ENCODE data around the gene CDC42SE2.

The CDC42SE2 gene, protein sequence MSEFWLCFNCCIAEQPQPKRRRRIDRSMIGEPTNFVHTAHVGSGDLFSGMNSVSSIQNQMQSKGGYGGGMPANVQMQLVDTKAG

DNA sequence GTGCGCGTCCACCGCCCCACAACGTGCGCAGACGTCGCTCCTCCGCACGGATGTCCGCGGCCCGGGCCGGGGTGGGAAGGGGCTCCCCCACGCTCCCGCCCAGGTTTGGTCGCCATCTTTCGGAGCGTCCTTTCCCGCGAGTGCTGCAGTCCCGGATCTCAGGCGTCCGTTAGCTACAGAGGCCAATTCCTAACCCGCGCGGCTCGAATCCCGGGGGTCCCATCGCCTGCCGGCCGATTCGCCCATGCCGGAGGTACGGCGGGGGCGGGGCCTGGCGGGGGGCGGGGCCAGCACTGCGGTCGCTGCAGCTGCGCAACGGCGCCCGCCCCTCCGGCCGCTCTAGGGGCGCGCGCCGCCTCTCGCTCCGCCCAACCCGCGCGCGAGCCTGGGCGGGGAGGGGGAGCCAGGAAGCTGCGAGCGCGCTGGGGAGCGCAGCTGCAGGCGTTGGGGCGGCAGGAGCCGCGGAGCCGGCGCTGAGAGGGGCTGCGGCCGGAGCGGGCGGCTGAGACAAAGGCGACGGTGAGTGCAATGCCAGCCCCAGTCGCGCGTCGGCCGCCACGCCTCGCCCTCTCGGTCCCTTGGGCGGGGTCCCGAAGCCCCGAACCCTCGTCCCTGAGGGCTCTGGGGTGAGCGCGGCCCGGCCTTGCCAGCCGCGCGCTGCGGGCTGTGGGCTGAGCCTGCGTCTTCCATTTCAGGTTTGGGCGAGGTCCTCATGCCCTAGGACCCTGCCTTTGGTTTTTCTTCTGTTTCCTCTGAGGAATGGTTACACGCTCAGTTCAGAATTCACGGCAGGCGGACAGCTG lies at the start of gene CDC42SE2:
Gene CDC42SE2, plus strand, starts transcription at position 406 of the 803 bp plus-strand sequence. CDS start 95,441 bp downstream, outside the sequence.
- peaks cover 57 to 73% of the 10 kb centered on the region in 2 experiments for H3K4me1 ChIP-seq (ENCODE audit: control insufficient read depth in 1 of 2, insufficient read depth in 1 of 2, low read depth in 1 of 2, low read length in 1 of 2)

DNA sequence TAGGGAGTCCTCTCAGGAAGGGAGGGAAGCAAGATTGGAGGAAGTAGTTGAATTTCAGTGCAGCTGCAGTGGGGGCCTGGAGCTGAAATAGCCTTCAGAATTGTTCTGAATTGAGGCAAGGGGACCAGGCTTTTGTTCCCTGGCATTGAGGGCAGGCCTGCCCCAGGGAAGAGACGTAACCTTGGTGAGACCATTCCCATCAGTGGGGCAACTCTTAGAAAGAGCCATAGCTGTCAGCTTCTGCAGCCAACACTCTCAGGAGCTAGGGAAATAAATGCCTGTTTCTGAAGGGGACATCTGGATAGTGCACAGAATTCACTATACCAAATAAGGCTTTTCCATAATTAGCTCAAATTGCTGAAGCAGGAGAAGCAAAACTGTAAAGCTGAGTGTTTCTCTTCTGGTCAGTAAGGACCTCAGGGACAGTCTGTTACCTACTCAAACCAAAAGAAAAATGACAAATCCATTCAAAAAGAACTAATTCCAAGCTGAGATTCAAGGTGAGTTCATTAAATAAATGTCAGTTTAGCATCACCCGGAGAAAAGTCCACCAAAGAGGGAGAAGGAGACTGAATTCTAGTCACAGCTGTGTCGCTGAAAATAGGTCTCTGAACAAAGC lies 49.1 kb upstream of the CDC42SE2 start:
- Histone ChIP-seq H3K9me3 (no peaks in the 10 kb centered on the region), H3K27ac (no peak overlapping the region), H3K4me1 (ENCODE audit: control insufficient read depth in 1 of 2, insufficient read depth in 1 of 2, low read depth in 1 of 2, low read length in 1 of 2) (peaks cover 5 to 6% of the 10 kb centered on the region in 2 experiments), H3K36me3 (no peaks in the 10 kb centered on the region), H3K4me3 (ENCODE audit: low read depth in 1 of 2, low read length in 1 of 2) (no peak overlapping the region), H3K27me3 (no peaks in the 10 kb centered on the region)
- TF ChIP-seq, protein P1, sequence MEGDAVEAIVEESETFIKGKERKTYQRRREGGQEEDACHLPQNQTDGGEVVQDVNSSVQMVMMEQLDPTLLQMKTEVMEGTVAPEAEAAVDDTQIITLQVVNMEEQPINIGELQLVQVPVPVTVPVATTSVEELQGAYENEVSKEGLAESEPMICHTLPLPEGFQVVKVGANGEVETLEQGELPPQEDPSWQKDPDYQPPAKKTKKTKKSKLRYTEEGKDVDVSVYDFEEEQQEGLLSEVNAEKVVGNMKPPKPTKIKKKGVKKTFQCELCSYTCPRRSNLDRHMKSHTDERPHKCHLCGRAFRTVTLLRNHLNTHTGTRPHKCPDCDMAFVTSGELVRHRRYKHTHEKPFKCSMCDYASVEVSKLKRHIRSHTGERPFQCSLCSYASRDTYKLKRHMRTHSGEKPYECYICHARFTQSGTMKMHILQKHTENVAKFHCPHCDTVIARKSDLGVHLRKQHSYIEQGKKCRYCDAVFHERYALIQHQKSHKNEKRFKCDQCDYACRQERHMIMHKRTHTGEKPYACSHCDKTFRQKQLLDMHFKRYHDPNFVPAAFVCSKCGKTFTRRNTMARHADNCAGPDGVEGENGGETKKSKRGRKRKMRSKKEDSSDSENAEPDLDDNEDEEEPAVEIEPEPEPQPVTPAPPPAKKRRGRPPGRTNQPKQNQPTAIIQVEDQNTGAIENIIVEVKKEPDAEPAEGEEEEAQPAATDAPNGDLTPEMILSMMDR (IDR thresholded peaks at IDR 0.05): no peak

More for the DNA sequence above, at the start of gene CDC42SE2:
- no peaks in the 10 kb centered on the region for H3K27me3 ChIP-seq
- no peaks in the 10 kb centered on the region for H3K36me3 ChIP-seq
- H3K27ac ChIP-seq: peak within 1 kb of the TSS; percentile 97
- TF ChIP-seq, protein P1 (IDR thresholded peaks at IDR 0.05): peak; percentile 3
- peak within 1 kb of the TSS; percentile 95 to 99 for H3K4me3 ChIP-seq (ENCODE audit: low read depth in 1 of 2, low read length in 1 of 2)
- no peaks in the 10 kb centered on the region for H3K9me3 ChIP-seq

DNA sequence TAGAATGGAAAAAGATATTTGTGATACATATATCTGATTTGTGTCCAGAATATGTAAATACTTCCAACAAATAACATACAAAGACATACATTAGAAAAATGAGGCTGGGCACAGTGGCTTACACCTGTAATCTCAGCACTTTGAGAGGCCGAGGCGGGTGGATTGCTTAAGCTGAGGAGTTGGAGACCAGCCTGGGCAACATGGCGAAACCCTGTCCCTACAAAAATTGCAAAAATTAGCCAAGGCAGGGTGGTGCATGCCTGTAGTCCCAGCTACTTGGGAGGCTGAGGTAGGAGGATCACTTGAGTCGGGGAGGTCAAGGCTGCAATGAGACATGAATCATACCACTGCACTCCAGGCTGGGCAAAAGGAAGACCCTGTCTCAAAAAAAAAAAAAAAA lies 46.1 kb upstream of the CDC42SE2 start:
- Histone ChIP-seq H3K27me3 (no peaks in the 10 kb centered on the region), H3K27ac (no peak overlapping the region), H3K4me1 (ENCODE audit: control insufficient read depth in 1 of 2, insufficient read depth in 1 of 2, low read depth in 1 of 2, low read length in 1 of 2) (no peaks in the 10 kb centered on the region), H3K4me3 (ENCODE audit: low read depth in 1 of 2, low read length in 1 of 2) (no peak overlapping the region), H3K36me3 (no peaks in the 10 kb centered on the region), H3K9me3 (no peaks in the 10 kb centered on the region)
- TF ChIP-seq, protein P1 (IDR thresholded peaks at IDR 0.05): no peak

DNA sequence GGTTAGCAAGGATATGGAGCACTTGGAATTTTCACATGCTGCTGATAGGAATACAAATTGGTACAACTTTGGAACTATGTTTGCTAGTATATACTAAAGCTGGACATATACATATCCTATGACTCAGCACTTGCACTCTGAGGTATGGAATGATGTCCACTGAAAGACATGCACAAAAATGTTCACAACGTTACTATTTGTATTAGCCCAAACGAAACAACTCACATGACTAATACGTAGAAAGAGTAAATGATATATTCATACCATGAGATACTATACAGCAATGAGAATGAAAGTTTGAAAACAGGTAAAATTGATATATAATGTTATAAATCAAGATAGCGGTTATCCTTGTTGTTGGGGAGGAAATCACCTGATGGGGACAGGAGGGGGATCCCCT lies 45.5 kb upstream of the CDC42SE2 start:
- H3K27me3 ChIP-seq: no peaks in the 10 kb centered on the region
- no peaks in the 10 kb centered on the region for H3K4me1 ChIP-seq (ENCODE audit: control insufficient read depth in 1 of 2, insufficient read depth in 1 of 2, low read depth in 1 of 2, low read length in 1 of 2)
- H3K4me3 ChIP-seq (ENCODE audit: low read depth in 1 of 2, low read length in 1 of 2): no peak overlapping the region
- H3K9me3 ChIP-seq: no peaks in the 10 kb centered on the region
- no peak overlapping the region for H3K27ac ChIP-seq
- TF ChIP-seq, protein P1 (IDR thresholded peaks at IDR 0.05): no peak
- no peaks in the 10 kb centered on the region for H3K36me3 ChIP-seq

DNA sequence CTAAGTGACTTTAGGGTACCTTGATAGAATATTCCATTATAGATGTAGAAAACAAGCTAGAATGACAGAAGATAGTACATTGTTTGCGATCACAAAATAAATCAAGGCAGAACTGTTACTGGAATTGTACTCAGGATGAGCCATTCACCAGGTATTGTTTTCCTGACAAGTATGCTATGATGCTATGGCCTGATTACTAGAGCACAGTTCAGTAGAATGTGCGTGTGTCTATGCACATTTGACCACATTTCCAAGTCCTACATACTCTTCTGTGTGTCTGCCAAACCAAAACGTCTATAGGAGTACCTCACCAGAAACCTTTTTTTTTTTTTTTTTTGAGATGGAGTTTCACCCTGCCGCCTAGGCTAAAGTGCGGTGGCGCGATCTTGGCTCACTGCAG lies 43.3 kb upstream of the CDC42SE2 start:
- no peaks in the 10 kb centered on the region for H3K27me3 ChIP-seq
- no peaks in the 10 kb centered on the region for H3K36me3 ChIP-seq
- TF ChIP-seq, protein P1 (IDR thresholded peaks at IDR 0.05): no peak
- H3K4me3 ChIP-seq (ENCODE audit: low read depth in 1 of 2, low read length in 1 of 2): no peak overlapping the region
- no peaks in the 10 kb centered on the region for H3K4me1 ChIP-seq (ENCODE audit: control insufficient read depth in 1 of 2, insufficient read depth in 1 of 2, low read depth in 1 of 2, low read length in 1 of 2)
- H3K9me3 ChIP-seq: no peaks in the 10 kb centered on the region
- H3K27ac ChIP-seq: no peak overlapping the region
